CD4-positive, alpha-beta T cell treated with Interleukin-15 for 4 hours (primary cell): ENCODE results near the gene CDC42BPB.
A peak's percentile ranks its signal among the peaks of the same experiment; 100 is the strongest.

Experiments used
- DNase-seq: peaks from one replicate; pipeline ENCODE4 v3.0.0-alpha.2; 2020; ENCODE audit warnings: low spot score

CDC42BPB gene

GRCh38 chr14:103095210-103095778 lies 37.9 kb upstream of the CDC42BPB start:
- DNase-seq, result no peak

- no peak for DNase-seq
Observed at GRCh38 chr14:103094406-103095209, 37.3 kb upstream of the CDC42BPB start, which contains the start of gene EXOC3L4. Gene EXOC3L4, plus strand, starts transcription at chr14:103094725. Its CDS starts 5,495 bp downstream, at chr14:103100220.

DNA sequence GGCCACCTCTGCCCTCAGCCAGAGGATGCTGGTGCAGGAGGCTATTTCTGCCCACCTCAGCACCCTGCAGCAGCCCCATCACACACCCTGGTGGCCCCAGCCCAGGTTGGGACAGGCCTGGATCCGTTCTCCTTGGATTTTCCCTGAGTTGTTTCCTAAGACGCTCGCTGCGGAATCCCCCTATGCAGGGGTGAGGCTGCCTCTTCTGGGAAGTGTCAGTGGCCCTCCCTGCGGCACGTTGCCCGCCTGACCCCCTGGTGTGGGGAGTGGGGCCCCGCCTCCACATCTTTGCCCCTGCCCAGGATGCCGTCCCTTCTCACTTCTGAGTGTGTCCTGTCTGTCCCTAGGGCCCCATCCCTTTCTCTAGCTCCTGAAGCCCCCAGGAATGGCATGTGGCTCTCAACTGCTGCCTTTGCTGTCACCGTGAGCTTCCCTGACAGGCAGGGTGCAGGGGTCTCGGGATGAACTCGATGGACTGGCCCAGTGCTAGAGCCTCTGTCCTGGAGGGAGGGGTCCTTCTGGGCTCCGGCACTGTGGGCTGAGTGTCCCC lies 36.6 kb upstream of the CDC42BPB start:
- no peak for DNase-seq

DNA sequence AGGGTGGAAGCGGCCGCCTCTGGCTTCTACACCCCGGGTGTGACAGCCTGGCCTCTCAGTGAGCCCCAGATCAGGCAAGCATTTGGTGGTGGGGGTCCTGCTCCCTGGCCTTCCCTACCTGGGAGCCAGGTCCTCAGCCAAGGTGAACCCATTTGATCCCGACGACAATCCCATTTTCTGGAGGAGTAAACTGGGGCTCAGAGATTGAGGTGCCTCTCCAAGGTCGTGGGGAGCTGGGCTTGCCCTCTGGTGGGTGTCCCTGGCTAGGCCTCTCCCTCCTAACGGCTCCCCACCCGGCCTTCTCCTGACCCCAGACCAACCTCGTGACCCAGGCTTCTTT lies 34.5 kb upstream of the CDC42BPB start:
- DNase-seq, result no peak

GRCh38 chr14:103091041-103091882 lies 33.9 kb upstream of the CDC42BPB start:
- DNase-seq, result peak; percentile 71

DNA sequence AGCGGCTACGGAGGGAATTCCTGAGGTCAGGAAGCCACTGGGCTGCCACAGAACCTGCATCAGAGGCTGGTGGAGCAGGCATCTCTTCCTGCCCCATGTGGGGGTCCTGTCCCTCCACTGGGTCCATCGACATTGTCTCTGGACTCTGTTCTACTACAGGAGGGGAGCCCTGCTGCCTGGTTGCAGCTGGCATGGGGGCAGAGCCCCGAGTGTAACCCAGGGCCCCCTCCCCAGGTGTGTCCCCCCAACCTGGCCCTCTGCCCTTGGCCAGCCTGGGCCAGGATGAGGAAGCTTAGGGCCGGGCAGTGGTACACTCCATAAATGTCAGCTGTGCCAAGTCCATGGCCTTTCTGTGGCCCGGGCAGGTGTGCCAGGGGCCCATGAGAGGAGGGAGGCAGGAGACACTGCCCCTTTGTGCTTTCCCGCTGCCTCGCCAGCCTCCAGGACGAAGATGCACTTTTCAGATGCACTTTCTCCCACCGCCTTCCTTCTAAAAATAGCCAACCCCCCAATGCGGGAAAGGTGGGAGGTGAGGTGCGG lies 33.2 kb upstream of the CDC42BPB start:
- DNase-seq, result no peak

- DNase-seq, result no peak
Observed at GRCh38 chr14:103089386-103090335, 32.3 kb upstream of the CDC42BPB start.

GRCh38 chr14:103088921-103089320 lies 31.6 kb upstream of the CDC42BPB start:
- DNase-seq, result no peak

DNA sequence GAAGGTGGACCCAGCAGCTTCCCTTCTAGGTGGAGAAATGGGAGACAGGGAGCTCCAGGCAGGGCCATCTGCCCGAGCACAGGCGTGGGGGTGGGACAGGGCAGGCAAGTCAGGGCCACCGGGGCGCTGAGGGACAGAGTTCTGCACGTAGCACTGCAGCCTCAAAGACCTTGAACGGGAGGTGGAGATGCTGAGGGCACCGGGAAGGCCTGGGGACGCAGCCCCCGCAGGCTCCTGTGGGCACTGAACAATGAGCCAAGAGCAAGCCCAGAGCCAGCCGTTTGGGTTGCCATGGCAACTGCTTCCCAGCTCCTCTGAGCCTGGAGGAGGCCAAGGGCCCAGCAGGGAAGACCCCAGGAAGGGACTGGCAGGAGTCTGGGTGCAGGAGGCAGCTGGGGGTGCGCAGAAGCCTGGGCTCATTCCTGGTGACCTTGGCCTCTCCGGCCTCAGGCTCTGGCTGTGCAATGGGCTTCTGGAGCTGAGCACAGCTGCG lies 30.0 kb upstream of the CDC42BPB start:
- DNase-seq, result no peak

DNA sequence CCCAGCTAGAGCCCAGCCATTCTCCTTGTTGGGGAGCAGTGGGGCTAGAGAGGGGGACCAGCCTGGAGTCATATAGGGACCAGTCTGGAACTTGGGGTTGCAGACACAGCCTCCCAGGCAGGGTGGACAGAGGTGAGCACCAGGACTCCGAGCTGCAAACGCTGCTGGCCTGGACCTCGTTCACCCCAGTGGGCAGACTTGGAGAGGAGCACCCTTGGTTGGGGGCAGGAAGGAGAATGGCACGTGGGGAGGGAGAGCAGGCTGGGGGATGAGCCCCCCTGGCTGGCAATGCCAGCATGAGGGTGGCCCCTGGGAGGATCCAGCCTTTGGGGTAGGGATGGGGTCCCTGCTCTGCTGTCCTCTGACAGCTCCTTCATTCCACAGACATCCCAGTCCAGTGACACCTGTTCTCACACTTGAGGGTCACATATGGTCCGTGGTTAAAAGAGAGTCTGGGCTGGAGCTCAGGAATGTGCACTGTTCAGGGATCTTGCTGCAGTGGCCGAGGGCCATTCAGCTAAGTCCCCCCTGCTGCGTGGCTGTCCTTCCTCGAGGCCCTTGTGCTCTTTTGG lies 29.5 kb upstream of the CDC42BPB start:
- DNase-seq, result no peak

DNA sequence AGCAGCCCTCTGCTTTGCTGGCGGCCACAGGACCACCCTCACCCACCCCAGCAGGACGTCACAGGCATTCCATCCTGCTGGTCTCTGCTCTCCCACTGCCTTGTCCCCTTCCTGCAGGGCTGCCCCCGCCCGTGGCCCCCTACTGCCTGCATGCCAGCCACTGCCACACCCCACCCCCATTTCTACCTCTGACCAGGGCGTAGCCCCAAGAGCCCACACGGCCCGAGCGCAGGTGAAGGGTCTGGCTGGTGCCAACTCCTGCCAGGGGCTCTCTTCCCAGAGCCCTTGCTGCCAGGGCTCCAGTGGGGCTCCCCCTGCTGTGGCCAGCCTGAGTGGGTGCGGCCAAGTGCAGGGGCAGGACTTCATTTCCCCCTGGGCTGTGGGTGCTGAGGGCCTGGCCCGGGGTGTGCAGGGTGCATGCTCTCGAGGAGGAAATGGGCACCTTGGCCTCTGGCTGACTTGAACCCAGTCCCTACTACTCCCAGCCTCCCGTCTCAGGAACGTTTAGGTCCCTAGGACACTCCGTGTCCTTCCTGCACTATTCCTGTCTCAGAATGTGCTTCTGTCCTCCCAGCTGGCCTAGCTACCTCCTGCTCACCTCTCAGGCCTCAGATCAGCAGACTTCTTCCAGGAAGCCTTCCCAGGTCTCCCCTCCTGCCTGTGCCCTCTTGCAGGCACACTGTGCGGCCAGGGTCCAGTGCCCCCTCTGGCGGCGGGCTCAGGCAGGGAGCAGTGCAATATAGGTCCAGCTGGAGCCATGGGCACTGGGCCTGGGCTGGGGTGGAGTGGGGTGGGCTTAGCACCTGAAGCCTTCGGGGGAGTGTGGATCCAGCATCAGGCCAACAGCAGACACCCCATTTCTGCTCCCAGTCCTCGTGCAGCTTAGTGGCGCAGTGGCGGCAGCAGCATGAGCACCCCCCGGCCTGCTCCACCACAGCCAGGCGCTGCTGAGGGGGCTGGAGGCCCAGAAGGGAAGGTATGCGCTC lies 28.1 kb upstream of the CDC42BPB start:
- DNase-seq, result no peak

DNA sequence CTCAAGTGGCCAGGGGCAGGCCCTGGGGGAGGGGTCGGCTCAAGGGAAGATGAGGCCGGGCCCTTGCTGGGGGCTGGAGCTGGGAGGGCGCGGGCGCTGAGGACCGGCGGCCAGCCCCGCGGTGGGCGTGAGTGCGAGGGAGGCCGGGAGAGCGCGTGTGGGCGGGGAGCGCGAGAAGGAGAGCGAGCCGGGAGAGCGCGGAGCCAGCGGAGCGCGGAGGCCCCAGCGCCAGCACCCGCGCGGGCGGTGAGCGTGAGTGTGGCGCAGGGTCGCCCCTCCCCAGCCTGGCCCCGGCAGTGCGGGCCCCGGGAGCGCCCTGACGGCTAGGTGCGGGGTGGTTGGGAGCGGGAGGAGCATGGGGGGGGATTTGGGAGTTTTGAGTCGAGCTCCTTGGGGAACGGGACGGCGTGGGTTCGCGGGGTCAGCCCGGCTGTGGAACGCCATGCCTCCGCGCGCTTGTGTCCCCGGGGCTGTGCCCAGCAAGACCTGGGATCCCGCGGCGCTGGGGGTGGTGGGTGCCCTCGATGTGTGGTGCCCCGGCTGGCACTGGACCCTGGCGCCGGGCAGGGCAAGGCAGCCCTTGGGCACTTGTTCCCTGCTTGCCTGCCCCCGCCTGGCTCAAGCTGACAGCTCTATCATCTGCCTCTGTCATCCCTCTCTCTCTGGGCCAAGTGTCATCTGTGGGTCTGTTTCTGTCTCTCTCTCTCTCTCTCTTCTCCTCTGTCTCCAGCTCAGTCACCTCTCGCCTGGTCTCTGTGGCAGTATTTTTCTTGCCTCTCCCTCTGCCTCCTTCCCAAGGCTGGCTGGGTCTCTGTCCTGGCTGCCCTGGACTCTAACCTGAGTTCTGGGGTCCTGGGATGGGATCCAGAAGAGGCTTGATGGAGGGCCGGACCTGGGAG lies 26.9 kb upstream of the CDC42BPB start, which contains the start of gene LBHD2:
Gene LBHD2, plus strand, starts transcription at position 190 of the 899 bp plus-strand sequence. CDS start 1,803 bp downstream, outside the sequence.
- DNase-seq, result no peak

DNA sequence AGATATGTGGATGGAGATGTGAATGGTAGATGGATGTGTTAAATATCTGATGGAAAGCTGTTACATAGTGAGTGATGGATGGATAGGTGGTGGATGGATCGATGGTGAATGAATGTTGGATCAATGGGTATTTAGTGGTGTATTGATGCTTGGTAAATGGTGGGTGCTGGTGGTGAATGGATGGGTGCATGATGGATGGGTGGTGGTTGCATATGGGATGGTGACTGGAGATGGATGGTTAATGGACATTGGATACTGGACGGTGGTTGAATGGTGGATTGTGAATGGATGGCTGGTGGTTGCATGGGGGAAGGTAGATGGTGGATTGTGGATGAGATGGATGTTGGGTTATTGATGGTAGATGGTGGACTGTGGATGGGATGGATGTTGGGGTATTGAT lies 24.6 kb upstream of the CDC42BPB start:
- no peak for DNase-seq

- no peak for DNase-seq
Observed at GRCh38 chr14:103078860-103079587, 21.7 kb upstream of the CDC42BPB start.

DNA sequence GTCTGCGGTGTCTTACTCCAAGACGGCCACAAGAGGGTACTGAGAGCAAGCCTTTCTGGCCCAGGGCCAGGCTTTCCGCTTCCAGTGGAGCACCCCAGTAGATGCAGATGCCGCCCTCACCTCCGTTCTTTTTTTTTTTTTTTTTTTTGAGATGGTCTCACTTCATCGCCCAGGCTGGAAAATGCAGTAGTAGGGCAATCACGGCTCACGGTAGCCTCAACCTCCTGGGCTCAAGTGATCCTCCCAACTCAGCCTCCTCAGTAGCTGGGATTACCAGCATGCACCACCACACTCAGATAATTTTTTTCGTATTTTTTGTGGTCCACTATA lies 21.0 kb upstream of the CDC42BPB start:
- peak; percentile 77 for DNase-seq

GRCh38 chr14:103074729-103075367 lies 17.5 kb upstream of the CDC42BPB start:
- DNase-seq, result no peak
